NCI-H2196 treated with DMSO at 0.1 percent for 48 hours (cell line): Measurements from ENCODE around the gene GSKIP.
A peak's percentile ranks its signal among the peaks of the same experiment; 100 is the strongest.
"Not testable (repeated sequence)": the region's sequence is repeated elsewhere in the genome, so short reads cannot be mapped to it uniquely, and the experiment has no call there.

ENCODE experiments used
- DNase-seq: peaks from one replicate; lab custom pipeline; 2025; ENCODE audit not compliant: unreplicated experiment; lab: John Stamatoyannopoulos, UW

Gene GSKIP, protein sequence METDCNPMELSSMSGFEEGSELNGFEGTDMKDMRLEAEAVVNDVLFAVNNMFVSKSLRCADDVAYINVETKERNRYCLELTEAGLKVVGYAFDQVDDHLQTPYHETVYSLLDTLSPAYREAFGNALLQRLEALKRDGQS

DNA sequence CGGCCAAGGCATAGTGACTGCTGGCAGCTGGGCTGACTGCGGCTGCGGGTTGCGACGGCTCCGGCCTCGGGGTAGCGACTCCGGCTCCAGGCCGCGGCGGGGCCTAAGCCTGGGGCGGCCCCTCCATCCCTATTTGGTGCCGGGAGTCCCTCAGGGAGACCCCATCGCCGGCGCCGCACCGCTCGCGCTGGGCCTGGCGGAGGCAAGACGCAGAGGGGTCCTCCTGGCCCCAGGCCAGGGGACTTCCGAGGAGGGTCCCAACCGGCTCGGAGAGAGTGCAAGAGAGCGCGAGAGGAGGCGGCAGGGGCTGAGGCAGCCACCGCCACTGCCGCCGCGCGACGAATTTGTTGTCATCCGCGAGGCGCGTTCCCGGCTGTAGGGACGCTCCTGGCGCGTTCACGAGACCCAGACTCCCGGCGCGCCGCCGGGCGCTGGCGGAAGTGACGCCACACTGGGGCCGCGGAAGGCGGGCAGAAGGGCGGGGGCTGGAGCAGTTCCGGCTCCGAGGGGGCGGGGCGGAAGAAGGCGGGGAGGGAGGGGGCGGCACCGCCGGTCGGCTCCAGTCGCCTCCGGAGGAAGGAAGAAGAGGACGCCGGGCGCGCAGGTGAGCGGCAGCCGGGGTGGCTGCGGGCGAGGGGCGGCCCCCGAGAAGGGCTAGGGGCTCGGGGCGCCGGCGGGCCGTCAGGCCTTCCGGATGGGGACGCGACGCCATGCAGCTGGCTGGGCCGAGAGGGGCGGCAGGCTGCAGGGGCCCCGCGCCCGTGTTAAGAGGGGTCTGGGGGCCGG lies at the start of gene GSKIP, which contains the start of gene ATG2B:
Gene GSKIP (plus strand): TSS at position 562 of the 786 bp plus-strand sequence. CDS start 18,722 bp downstream, outside the sequence.
Gene ATG2B (minus strand): TSS at position 377 of the 786 bp plus-strand sequence. CDS start 365 bp downstream, at position 12.
- DNase-seq = peak; percentile 65

DNA sequence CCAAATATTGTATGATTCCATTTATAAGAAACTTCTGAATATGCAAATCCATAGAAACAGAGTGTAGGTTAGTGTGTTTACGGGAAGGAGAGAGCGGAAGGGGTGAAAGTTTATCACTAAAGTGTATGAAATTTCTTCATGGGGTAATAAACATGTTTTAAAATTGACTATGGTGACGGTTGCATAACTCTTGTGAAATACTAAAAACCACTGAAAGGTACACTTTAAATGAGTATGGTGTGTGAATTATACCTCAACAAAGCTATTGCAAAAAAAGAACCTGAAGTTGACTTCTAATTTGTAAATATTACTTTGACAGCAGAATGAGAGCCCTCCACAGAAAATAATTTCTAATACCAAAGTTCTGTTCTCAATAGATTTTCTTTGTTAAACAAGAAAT lies 47.2 kb upstream of the GSKIP start:
- no peak for DNase-seq

DNA sequence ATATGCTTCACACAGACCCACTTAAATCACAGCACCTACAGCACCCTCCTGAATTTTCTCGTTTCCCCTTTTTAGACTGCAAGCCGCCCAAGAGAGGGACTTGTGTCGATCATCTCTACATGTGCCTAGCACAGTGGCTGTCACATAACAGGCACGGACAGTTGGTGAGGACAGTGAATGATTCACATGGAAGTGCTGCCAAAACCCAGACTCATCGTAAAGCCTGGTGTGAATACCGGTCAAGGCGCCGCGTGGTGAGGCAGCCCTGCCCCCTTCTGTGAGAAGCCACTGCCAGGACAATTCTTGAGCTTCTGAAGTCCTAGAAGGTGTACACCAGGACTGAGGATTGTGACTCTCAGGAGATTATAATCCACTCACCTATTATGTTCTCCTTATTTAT lies 44.5 kb upstream of the GSKIP start:
- DNase-seq = no peak

DNA sequence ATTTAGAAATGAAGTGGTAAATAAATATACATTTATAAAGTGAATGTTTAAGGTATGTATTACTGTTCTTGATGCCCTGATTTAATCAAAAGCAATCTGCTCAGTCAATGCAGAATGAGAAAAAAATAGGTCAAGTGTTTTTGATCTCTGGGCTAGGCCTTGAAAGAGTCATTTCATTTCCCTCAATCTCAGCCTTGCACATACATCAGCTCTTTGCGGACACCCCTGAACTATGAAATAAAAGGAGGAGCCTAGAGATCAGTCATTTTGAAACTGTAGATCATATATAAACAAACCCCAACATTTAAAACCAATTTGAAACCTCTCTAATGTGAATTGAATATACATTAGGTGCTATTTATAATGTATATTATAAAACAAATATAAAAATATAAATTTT lies 42.7 kb upstream of the GSKIP start:
- no peak for DNase-seq

DNA sequence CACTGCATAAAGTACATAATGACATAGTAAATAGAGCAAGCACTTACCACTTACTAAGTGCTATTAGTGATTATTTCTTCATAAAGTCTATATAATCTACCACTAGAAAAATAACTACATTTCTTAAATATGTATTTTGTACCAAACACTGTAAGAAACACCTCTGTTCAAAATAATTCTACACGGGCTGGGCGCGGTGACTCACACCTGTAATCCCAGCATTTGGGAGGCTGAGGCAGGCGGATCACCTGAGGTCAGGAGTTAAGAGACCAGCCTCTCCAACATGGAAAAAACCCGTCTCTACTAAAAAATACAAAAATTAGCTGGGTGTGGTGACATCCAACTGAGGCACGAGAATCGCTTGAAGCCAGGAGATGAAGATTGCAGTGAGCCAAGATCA lies 39.1 kb upstream of the GSKIP start:
- no peak for DNase-seq

DNA sequence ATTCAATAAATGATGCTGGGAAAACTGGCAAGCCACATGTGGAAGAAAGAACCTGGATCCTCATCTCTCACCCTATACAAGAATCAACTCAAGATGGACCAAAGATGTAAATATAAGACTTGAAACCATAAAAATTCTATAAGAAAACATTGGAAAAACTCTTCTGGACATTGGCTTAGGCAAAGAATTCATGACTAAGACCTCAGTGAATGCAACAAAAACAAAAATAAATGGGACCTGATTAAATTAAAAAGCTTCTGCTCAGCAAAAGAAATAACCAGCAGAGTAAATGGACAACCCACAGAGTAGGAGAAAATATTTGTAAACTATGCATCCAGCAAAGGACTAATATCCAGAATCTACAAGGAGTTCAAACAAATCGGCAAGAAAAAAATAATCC lies 24.8 kb upstream of the GSKIP start:
- DNase-seq = no peak

DNA sequence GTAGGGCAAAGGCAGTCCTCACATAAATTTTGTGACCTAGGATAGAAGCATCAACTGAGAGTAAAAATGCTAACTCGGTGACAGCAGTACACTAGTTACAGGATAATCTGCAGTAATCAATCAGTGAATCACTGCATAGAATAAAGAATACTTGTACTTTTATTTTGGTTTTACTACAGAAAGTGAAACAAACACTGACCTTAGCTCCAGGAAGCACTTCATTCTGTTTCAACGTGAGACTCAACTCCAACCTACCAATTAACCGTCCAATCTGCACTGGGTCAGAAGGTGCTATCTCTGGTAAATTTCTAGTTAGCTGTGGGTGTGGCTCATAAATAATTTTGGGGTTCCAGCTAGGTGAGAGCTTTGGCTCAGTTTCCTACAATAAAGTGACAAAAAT lies 22.0 kb upstream of the GSKIP start:
- no peak for DNase-seq

DNA sequence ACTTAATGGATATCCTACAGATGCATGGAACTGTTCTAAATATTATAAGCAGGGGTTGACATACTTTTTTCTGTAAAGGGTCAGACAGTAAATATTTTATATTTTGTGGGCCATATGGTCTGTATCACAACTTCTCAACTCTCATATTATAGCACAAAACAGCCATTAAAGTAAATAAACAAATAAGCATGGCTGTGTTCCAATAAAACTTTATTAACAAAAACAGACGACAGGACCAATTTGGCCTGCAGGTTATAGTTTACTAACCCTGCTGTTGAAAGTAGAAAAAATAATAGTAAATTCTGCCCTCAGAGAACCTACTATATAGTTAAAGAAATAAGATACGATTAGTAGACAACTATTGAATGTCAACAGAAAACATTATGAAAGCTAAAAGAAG lies 17.7 kb upstream of the GSKIP start:
- no peak for DNase-seq

DNA sequence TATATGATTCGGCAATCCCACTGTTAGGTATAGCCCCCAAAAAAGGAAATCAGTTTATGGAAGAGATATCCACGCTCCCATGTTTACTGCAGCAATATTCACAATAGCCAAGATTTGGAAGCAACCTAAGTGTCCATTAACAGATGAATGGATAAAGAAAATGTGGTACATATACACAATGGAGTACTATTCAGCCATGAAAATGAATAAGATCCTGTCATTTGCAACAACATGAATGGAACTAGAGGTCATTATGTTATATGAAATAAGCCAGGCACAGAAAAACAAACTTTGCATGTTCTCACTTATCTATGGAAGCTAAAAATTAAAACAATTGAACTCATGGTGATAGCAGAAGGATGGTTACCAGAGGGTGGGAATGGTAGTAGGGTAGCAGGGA lies 15.4 kb upstream of the GSKIP start:
- DNase-seq = not testable (repeated sequence)

DNA sequence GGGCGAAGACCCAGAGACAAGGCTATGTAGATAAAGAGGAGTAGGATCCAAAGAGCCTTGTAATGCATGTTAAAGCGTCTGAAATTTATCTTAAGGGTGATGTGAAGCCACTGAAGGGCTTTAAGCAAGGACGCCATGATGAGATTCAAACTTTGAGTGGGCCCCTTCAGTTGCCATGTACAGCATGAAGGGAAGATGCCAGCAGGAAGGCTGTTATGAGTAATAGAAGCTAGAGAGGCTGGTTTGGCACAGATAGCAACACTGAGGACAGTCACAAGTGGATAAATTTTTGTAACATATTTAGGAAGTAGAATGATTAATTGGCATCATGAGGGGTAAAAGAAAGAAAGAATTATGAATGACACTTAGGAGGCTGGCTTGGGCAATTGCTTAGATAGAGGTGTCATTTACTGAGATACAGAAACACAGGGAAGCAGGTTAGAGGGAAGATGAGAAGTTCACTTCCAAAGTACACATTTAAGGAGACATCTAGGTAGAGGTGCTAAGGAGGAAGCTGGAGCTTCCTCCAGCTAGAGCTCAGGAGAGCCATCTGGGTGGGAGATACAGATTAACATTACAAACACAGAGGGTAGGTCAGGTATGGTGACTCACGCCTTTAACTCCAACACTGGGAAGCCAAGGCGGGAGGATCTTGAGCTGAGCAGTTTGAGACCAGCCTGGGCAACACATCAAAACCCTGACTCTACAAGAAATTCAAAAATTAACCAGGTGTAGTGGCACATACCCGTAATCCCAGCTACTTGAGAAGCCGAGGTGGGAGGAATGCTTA lies 13.8 kb upstream of the GSKIP start:
- DNase-seq = no peak

DNA sequence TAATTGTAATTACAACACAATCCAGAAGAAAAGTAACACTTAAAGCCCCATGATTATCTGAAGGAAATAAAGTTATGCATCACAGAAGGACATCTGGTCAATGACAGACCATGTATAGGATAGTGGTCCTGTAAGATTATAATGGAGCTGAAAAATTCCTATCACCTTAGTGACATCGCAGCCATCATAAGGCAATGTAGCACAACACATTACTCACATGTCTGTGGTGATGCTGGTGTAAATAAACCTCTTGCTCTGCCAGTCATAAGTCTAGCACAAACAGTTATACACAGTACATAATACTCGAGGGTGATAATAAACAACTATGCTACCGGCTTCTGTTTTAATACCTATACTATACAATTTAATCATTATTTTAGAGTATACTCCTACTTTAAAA lies 11.3 kb upstream of the GSKIP start:
- DNase-seq = no peak

DNA sequence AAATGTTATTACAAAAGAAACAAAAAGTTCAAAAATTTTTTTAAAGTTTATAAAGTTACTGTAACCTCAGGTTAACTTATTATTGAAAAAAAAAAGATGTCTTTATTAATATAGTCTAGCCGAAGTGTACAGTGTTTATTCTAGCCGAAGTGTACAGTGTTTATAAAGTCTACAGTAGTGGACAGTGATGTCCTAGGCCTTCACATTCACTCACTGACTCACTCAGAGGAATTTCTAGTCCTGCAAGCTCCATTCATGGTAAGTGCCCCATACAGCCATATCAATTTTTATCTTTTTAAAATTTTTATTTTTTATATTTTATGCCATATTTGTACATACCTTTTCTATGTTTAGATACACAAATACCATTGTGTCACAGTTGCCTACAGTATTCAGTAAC lies 10.6 kb upstream of the GSKIP start:
- DNase-seq = no peak

DNA sequence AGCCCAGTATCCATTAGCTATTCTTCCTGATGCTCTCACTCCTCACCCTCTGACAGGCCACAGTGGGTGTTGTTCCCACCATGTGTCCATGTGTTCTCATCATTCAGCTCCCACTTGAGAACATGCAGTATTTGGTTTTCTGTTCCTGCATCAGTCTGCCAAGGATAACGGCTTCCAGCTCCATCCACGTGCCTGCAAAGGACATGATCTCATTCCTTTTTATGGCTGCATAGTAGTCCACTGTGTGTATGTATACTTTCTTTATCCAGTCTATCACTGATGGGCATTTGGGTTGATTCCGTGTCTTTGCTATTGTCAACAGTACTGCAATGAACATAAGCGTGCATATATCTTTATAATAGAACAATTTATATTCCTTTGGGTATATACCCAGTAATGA lies 9.1 kb upstream of the GSKIP start:
- no peak for DNase-seq

DNA sequence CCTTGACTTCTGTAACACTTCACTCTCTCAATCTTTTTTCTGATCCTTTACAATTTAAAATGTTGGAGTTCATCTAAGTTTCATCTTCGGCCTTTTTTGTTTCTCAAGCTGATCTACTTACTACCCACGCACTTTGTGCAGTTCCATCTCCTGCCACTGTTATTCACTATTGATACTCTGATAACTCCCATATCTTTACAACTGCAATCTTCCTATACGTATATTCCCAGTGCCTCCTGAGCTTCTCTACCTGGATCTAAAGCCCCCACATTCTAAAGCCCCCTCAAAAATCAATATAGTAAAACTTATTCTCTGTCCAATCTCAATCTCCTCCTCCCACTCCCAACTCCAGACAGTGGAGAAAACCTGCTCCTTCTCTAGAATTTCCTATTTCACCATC lies 6.1 kb upstream of the GSKIP start:
- DNase-seq = no peak

DNA sequence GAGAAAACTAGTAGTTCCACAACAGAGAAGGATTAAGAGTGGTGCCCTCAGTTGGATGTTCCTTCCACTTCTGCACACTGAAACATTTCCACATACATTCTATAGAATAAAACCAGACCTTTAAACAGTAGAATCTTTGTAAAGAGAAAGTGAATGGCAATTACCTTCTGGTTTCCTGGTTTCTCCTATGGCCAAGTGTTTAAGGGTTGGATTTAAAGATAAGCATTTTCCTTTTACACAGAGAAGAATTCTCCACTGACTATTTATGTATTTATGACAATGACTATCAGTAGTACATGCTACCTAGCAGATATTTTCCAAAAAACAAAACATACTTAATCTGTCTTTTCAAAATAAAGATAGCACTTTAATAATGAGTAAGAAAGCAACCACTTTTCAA lies 3.4 kb upstream of the GSKIP start:
- DNase-seq = no peak

DNA sequence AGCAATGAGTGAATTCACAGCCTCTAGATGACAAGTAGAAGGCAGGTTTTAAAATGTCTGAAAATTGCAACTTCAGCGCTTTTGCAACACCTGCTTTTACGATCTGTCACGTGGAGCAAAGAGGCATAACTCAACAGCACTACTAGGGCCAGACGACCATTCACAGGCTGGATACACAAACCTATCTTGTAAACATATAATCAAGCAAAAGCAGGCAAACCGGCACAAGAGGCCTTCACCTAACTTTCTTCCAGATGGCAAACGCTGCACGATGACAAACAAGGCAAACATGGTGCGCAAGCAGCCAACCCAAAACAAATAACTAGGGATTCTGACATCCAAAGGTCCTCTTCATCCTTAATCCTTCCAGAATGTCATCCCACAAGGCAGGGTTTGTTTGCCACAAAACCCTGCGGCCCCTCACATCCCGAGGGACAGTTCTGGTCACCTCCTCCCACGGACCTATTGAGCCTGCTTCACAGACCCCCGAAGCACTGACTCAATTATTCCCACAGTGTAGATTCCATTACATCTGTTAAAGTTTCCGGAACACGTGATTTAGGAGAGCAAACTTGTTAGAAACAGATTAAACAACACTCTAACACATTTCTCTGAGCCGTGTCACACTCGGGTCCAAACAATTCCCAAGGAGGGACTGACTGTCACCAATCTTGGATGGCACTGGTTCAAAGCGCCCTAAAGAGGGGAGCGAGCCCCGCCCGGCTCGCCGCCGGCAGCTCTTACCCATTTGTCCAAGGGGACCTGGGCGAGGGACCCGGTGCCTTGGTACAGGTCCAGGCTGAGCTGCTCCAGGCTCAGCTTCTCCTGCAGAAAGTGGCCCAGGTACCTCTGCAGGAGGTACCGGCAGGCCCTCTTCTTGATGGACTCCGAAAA lies 1.0 kb upstream of the GSKIP start:
- peak; percentile 1 for DNase-seq

DNA sequence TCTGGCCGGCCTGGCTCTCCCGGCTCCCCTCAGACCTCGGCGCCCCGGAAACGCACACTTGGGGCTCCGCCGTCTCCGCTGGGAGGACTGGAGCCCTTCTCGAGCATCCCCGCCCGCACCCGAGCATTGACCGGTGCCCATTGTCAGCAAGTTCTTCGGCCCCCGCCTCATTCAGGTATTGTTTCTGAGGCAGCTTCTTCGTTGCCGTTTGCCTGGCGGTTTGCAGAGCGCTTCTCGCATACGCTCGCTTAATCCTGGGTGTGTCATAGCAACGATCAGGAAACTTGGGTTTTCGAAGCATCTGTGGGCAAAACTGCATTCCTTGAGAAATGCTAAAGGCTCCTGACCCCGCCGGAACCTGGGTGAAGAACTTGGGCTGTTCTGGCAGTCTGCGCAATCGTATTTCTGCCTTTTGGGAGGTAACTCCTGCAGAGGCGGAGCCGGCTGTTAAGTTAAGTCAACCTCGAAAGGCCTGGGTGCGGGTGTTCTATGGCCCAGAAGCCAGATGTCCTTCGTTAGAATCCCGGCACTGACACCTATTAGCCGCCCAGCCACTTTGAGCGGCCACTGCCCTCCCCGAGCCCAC lies 518 bp downstream of the GSKIP start:
- DNase-seq = no peak

DNA sequence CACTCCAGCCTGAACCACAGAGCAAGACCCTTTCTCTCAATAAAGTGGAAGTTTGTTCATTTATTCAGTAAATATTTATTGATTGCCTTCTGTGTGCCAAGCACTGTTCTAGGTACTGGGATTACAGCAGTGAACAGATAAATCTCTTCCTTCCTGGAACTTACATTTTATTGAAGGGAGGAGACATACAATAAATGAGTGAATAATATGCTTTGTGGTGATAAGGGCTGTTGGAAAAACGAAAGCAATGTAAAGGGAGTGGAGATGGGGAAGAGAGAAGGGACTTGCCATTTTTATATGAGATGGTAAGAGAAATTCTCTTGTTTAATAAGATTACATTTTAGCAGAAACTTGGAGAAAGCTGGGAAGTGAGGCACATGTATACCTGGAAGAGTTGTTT lies 1.6 kb downstream of the GSKIP start:
- no peak for DNase-seq

DNA sequence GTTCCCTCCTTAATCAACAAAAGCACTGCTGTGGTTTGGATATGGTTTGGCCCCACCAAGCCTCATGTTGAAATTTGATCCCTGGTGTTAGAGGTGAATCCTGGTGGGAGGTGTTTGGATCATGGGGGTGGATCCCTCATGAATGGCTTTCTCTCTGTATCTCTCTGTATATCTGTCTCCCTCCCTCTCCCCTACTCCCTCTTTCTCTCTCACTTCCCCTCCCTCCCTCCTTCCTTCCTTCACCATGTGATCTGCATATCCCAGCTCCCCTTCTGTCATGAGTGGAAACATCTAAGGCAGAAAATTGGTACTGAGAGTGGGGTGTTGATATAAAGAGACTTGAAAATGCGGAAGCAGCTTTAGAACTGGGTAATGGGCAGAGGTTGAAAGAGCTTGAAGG lies 5.2 kb downstream of the GSKIP start:
- DNase-seq = no peak

DNA sequence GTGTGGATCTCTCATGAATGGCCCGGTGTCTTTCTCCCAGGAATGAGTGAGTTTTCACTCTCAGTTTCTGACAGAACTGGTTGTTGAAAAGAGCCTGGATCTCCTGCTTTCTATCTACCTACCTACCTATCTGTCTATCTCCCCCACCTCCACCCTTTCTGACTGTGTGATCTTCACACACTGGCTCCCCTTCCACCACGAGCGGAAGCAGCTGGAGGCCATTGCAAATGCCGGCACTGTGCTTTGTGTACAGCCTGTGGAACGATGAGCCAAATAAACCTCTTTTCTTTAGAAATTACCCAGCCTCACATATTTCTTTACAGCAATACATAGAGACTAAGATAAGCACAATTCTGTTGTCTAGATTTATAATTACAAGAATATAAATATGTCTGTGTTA lies 7.2 kb downstream of the GSKIP start:
- no peak for DNase-seq

DNA sequence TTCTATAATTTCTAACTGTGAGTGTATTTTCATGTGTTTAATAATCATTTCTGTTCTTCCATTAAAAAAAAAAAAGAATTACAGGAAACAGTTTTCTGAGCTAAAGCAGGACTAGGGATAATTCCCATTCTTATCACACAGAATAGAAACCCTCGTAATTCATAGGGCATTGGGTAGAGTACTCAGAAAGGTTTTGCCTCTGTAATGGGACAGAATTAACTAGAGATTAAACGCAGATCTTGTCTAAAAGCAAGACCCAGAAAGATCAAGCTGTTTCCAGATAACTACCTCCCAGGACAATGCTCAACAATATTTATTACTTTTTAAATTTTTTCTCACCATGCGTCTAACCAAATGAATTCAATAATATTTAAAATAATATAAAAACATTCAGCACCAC lies 10.2 kb downstream of the GSKIP start:
- no peak for DNase-seq
